K562 (cell line): ENCODE data around the gene CECR2. TPM values are rescaled to one million over a fixed set of nuclear protein-coding genes. Genes with fewer than 3 reads are reported as not detected.

Experiments used
- ATAC-seq: fragments of 200-7000 bp; cut with Tn5 transposase; 3 replicates; pipeline ENCODE4 v1.9.1; 2020; ENCODE audit warnings: moderate library complexity
- BruUV-seq: library from RNA; stranded (reverse); fragments of 400-500 nt; replicated peaks from 2 replicates; lab custom pipeline; 2021; lab: Mats Ljungman, UMichigan
- CTCF ChIA-PET: fragments of 300-600 bp; formaldehyde crosslinking; extraction: SDS; loops from one replicate; lab custom pipeline; 2021; ENCODE audit warnings: low intra/inter-chr PET ratio; lab: Yijun Ruan, JAX
- POLR2A ChIA-PET: fragments of 300-600, 350-650 bp; sonication (Branson Sonifier 250); formaldehyde crosslinking; extraction: SDS; loops from one replicate; lab custom pipeline; 2021; ENCODE audit warnings: antibody characterized with exemption, inconsistent platforms; lab: Yijun Ruan, JAX
- DNase-seq, 4 experiments: peaks; one replicate each; pipeline versions ENCODE4 v3.0.0 to v3.0.0-alpha.2; 2011 to 2018; ENCODE audit warnings: low spot score in 3 of 4, mixed read lengths in 3 of 4; ENCODE audit errors: extremely low read depth in 1 of 4
- FAIRE-seq: peaks from 2 replicates; lab custom pipeline; 2011; peaks lifted over from hg19 to GRCh38; lab: Jason Lieb, UNC
- H2AFZ ChIP-seq: 2 replicates; pipeline ENCODE4 v1.6.0; 2011; ENCODE audit warnings: low read depth, low read length, control low read depth, inconsistent platforms
- H3K27ac ChIP-seq: fragments of 200-600 bp; 3 replicates; pipeline ENCODE4 v1.8.0; 2011; ENCODE audit warnings: low read depth, mild to moderate bottlenecking, control low read depth, inconsistent platforms, low read length, moderate library complexity, mixed read lengths; ENCODE audit errors: extremely low read depth
- H3K27me3 ChIP-seq, 2 experiments: fragments of 300-600 bp in 1 of 2; 2 replicates in 1 of 2; 3 replicates in 1 of 2; pipeline versions ENCODE4 v1.6.0 to v1.8.0; 2011; ENCODE audit warnings: inconsistent platforms in 2 of 2, low read length in 2 of 2, mild to moderate bottlenecking in 1 of 2, mixed read lengths in 1 of 2, moderate library complexity in 1 of 2; ENCODE audit not compliant: control insufficient read depth in 2 of 2, insufficient read depth in 2 of 2
- H3K36me3 ChIP-seq: fragments of 300-600 bp; 3 replicates; pipeline ENCODE4 v1.8.0; 2011; ENCODE audit warnings: mild to moderate bottlenecking, low read length, inconsistent platforms; ENCODE audit not compliant: control insufficient read depth, insufficient read depth
- H3K4me1 ChIP-seq, 2 experiments: fragments of 200-600 bp in 1 of 2; replicated peaks in 1 of 2; 2 replicates in 1 of 2; 3 replicates in 1 of 2; pipeline versions ENCODE4 v1.5.1 to v1.8.0; 2011; ENCODE audit warnings: inconsistent platforms in 2 of 2, low read length in 2 of 2, mild to moderate bottlenecking in 1 of 2, mixed read lengths in 1 of 2, moderate library complexity in 1 of 2; ENCODE audit not compliant: control insufficient read depth in 2 of 2, insufficient read depth in 2 of 2
- H3K4me2 ChIP-seq: 2 replicates; pipeline ENCODE4 v1.6.1; 2011; ENCODE audit warnings: low read length, control low read depth, inconsistent platforms, mixed read lengths; ENCODE audit not compliant: insufficient read depth
- H3K4me3 ChIP-seq: fragments of 200-600 bp; sonication (generic), shearing (Covaris generic); 2 replicates; pipeline ENCODE4 v1.5.1; 2016; ENCODE audit warnings: control low read depth, inconsistent platforms
- H3K79me2 ChIP-seq: fragments of 200-600 bp; 3 replicates; pipeline ENCODE4 v1.8.0; 2011; ENCODE audit warnings: low read length, inconsistent platforms; ENCODE audit not compliant: control insufficient read depth, insufficient read depth
- H3K9ac ChIP-seq, 2 experiments: 2 replicates each; pipeline versions ENCODE4 v1.6.0 to v1.6.1; 2011; ENCODE audit warnings: low read depth in 2 of 2, low read length in 2 of 2, control low read depth in 1 of 2, inconsistent platforms in 1 of 2, mild to moderate bottlenecking in 1 of 2, mixed read lengths in 1 of 2; ENCODE audit not compliant: insufficient read depth in 1 of 2
- H3K9me1 ChIP-seq: one replicate; pipeline ENCODE4 v1.6.0; 2011; ENCODE audit warnings: inconsistent platforms, mild to moderate bottlenecking, low read length, moderate library complexity; ENCODE audit not compliant: control insufficient read depth, insufficient read depth
- H3K9me3 ChIP-seq: replicated peaks from 2 replicates; pipeline ENCODE4 v1.5.1; 2011; ENCODE audit warnings: low read depth, low read length, inconsistent platforms; ENCODE audit not compliant: control insufficient read depth, insufficient read depth
- H4K20me1 ChIP-seq: replicated peaks from 2 replicates; pipeline ENCODE4 v1.6.1; 2011; ENCODE audit warnings: low read length, inconsistent platforms, mixed read lengths; ENCODE audit not compliant: control insufficient read depth, insufficient read depth
- BRD4 ChIP-seq: fragments of 200-600 bp; sonication (generic); IDR thresholded peaks from 2 replicates; pipeline ENCODE4 v1.6.1; 2017; ENCODE audit warnings: inconsistent platforms
- EP400 ChIP-seq: fragments of 450-650 bp; IDR thresholded peaks from 2 replicates; pipeline ENCODE4 v1.6.1; 2017; ENCODE audit warnings: antibody characterized with exemption, mild to moderate bottlenecking, moderate library complexity
- FIP1L1 ChIP-seq: fragments of 200-400 bp; formaldehyde crosslinking; IDR thresholded peaks from 2 replicates; pipeline ENCODE4 v1.6.1; 2018; ENCODE audit warnings: mild to moderate bottlenecking, low read depth, low read length; ENCODE audit not compliant: poor library complexity, severe bottlenecking
- GABPB1 ChIP-seq: sonication (generic); formaldehyde crosslinking; IDR thresholded peaks from 2 replicates; pipeline ENCODE4 v1.8.0; 2022; ENCODE audit warnings: mild to moderate bottlenecking, missing genetic modification reagents
- KDM4B ChIP-seq, 2 experiments: fragments of 450-650 bp in 1 of 2; sonication (generic) in 1 of 2; IDR thresholded peaks; 2 replicates each; pipeline ENCODE4 v1.6.1; 2016 to 2017; ENCODE audit warnings: borderline replicate concordance in 2 of 2, antibody characterized with exemption in 1 of 2, low read depth in 1 of 2, mild to moderate bottlenecking in 1 of 2
- NFE2L1 ChIP-seq: fragments of 450-650 bp; IDR thresholded peaks from 2 replicates; pipeline ENCODE4 v1.6.1; 2016; ENCODE audit warnings: missing genetic modification characterization, low read depth, mild to moderate bottlenecking, missing compliant biosample characterization, moderate library complexity, borderline replicate concordance
- NFYB ChIP-seq: IDR thresholded peaks from 2 replicates; pipeline ENCODE4 v1.6.1; 2011; ENCODE audit warnings: mild to moderate bottlenecking, moderate library complexity; ENCODE audit not compliant: insufficient read length; ENCODE audit errors: extremely low read depth
- SMC3 ChIP-seq: conservative IDR thresholded peaks from 2 replicates; pipeline ENCODE4 v1.6.1; 2011; ENCODE audit warnings: low read depth, low read length, improper control_type of control experiment; ENCODE audit not compliant: insufficient read depth
- THAP12 ChIP-seq: fragments of 250-450 bp; sonication (Bioruptor Pico); IDR thresholded peaks from 2 replicates; pipeline ENCODE4 v1.9.0; 2021; ENCODE audit warnings: mild to moderate bottlenecking, inconsistent platforms
- TOE1 ChIP-seq, 2 experiments: fragments of 450-650 bp in 1 of 2; sonication (generic) in 1 of 2; formaldehyde crosslinking in 1 of 2; IDR thresholded peaks; 2 replicates each; pipeline versions ENCODE4 v1.7.1 to v1.8.0; 2016 to 2022; ENCODE audit warnings: borderline replicate concordance in 2 of 2, mild to moderate bottlenecking in 2 of 2, antibody characterized with exemption in 1 of 2, inconsistent platforms in 1 of 2, low read depth in 1 of 2, missing genetic modification reagents in 1 of 2, moderate library complexity in 1 of 2
- XRCC4 ChIP-seq: IDR thresholded peaks from one replicate; pipeline ENCODE4 v1.6.1; 2011; ENCODE audit not compliant: insufficient read depth, insufficient read length; ENCODE audit errors: extremely low read depth
- ZNF274 ChIP-seq: IDR thresholded peaks from 2 replicates; pipeline ENCODE4 v1.6.1; 2011; ENCODE audit warnings: low read depth, mild to moderate bottlenecking, low read length, moderate library complexity, borderline replicate concordance
- ZNF707 ChIP-seq: fragments of 250-450 bp; sonication (Bioruptor Pico); conservative IDR thresholded peaks from 2 replicates; pipeline ENCODE4 v1.8.0; 2022; ENCODE audit warnings: inconsistent platforms, mild to moderate bottlenecking, moderate library complexity
- ZNF75A ChIP-seq: fragments of 450-650 bp; formaldehyde crosslinking; IDR thresholded peaks from 2 replicates; pipeline ENCODE4 v1.4.0; 2020; ENCODE audit warnings: mild to moderate bottlenecking
- ZNF780A ChIP-seq: fragments of 250-450 bp; sonication (Bioruptor Pico); IDR thresholded peaks from 2 replicates; pipeline ENCODE4 v1.5.0; 2021; ENCODE audit warnings: mild to moderate bottlenecking
- WGBS: fragments of 100-300 bp; shearing (Covaris generic); methylation state at CpG from one replicate; pipeline ENCODE4 v1.1.6; 2016; ENCODE audit warnings: low coverage, mixed read lengths; ENCODE audit not compliant: insufficient coverage; ENCODE audit errors: missing lambda C conversion rate; 5-methylcytosine and 5-hydroxymethylcytosine counted together
- in situ Hi-C: fragments of 300-500 bp; cut with MboI; formaldehyde crosslinking; loops from 4 replicates; pipeline ENCODE4 v1.15.0; 2018; ENCODE audit warnings: inconsistent platforms, mixed read lengths
- intact Hi-C: fragments of 100-400 bp; cut with micrococcal nuclease; formaldehyde crosslinking; loops from 2 replicates; pipeline ENCODE4 v1.14.2; 2022
- polyA plus RNA-seq, 8 experiments: library from polyadenylated mRNA; depleted of rRNA in 4 of 8; stranded (reverse) in 5 of 8; unstranded in 3 of 8; fragments of >200 nt; fragmentation: Nextera tagmentation in 2 of 8; fragmentation: Illumina TruSeq in 1 of 8; extraction: Ambion mirVana in 2 of 8; extraction: Trizol in 1 of 8; gene quantifications; 2 replicates each; pipeline versions ENCODE4 v1.2.1 to v1.2.3, GENCODE V29; 2011 to 2014; ENCODE audit warnings: inconsistent platforms in 1 of 8, missing spikeins in 1 of 8
- total RNA-seq, 7 experiments: library from RNA; depleted of rRNA in 6 of 7; stranded (reverse); fragments of >200 nt in 6 of 7; fragmentation: Illumina TruSeq in 2 of 7; extraction: Trizol in 2 of 7; gene quantifications; 2 replicates each; pipeline versions ENCODE4 v1.2.1 to v1.2.3, GENCODE V29; 2011 to 2021; ENCODE audit warnings: low replicate concordance in 1 of 7
- TF ChIP-seq, protein P1 (sequence below): fragments of 250-450 bp; sonication (Bioruptor Pico); IDR thresholded peaks from 2 replicates; pipeline ENCODE4 v1.6.1; 2021; ENCODE audit warnings: mild to moderate bottlenecking
- TF ChIP-seq, protein P2 (sequence below): fragments of 450-650 bp; IDR thresholded peaks from 2 replicates; pipeline ENCODE4 v1.6.1; 2016; ENCODE audit warnings: missing biosample characterization, missing genetic modification characterization

The CECR2 gene
- total and polyA plus RNA-seq, 9 of the 15 experiments (the other 6 are each of a cell fraction or from before 2014, with no cell fraction given): 0.01 to 1.00 (median 0.27) TPM

- no peak overlapping the region for H3K27ac ChIP-seq
- no peaks in the 10 kb centered on the region for H3K9me3 ChIP-seq
- ATAC-seq: no peak
- under 1% methylated on average over 10 of the region's 10 CpGs for WGBS
- H3K4me2 ChIP-seq: no peak overlapping the region
- H2AFZ ChIP-seq: no peak overlapping the region
- no peaks in the 10 kb centered on the region for H3K79me2 ChIP-seq
- no TSS peak for BruUV-seq
- in situ Hi-C loops: no loop called here
- ChIA-PET POLR2A (interaction anchor here (0.6 to 0.7 kb wide), 2 partner anchors 9 to 119 kb away, joined by 3 to 4 read pairs; no protein-coding TSS in a partner anchor), CTCF (no interaction called here)
- no peaks in the 10 kb centered on the region for H3K9me1 ChIP-seq
- H3K9ac ChIP-seq: no peak overlapping the region
- H3K4me3 ChIP-seq: no peak overlapping the region
- no peaks in the 10 kb centered on the region for H3K36me3 ChIP-seq
- H3K4me1 ChIP-seq: no peaks in the 10 kb centered on the region; a peak in 1 of 5 replicates
- peaks cover 17 to 24% of the 10 kb centered on the region in 2 experiments for H3K27me3 ChIP-seq
- no peak for DNase-seq
- no peak for FAIRE-seq
- intact Hi-C loops: no loop called here
- no peaks in the 10 kb centered on the region for H4K20me1 ChIP-seq
- TF ChIP-seq SMC3: no peak
- TF ChIP-seq XRCC4: no peak
- no peak for TF ChIP-seq ZNF780A (CRISPR knock-in tag)
- no peak for TF ChIP-seq GABPB1 (CRISPR knock-in tag)
- TF ChIP-seq TOE1 (IDR thresholded peaks at IDR 0.05; ENCODE audit: borderline replicate concordance): no peak
- TF ChIP-seq TOE1 (CRISPR knock-in tag; IDR thresholded peaks at IDR 0.05; ENCODE audit: borderline replicate concordance, low read depth): no peak
- TF ChIP-seq, protein P1, sequence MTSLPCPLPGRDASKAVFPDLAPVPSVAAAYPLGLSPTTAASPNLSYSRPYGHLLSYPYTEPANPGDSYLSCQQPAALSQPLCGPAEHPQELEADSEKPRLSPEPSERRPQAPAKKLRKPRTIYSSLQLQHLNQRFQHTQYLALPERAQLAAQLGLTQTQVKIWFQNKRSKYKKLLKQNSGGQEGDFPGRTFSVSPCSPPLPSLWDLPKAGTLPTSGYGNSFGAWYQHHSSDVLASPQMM (CRISPR knock-in tag): no peak
- no peak for TF ChIP-seq NFE2L1
- TF ChIP-seq, protein P2, sequence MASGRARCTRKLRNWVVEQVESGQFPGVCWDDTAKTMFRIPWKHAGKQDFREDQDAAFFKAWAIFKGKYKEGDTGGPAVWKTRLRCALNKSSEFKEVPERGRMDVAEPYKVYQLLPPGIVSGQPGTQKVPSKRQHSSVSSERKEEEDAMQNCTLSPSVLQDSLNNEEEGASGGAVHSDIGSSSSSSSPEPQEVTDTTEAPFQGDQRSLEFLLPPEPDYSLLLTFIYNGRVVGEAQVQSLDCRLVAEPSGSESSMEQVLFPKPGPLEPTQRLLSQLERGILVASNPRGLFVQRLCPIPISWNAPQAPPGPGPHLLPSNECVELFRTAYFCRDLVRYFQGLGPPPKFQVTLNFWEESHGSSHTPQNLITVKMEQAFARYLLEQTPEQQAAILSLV (tag): no peak
- TF ChIP-seq ZNF75A: no peak
- TF ChIP-seq EP400: no peak
- no peak for TF ChIP-seq THAP12 (CRISPR knock-in tag)
- TF ChIP-seq BRD4: no peak
- no peak for TF ChIP-seq ZNF707 (CRISPR knock-in tag)
- no peak for TF ChIP-seq FIP1L1
- no peak for TF ChIP-seq ZNF274
- no peak for TF ChIP-seq NFYB
- TF ChIP-seq KDM4B (IDR thresholded peaks at IDR 0.05; ENCODE audit: borderline replicate concordance in 2 of 2, low read depth in 1 of 2): no peak
Observed at GRCh38 chr22:17349172-17349571, 20.1 kb upstream of the CECR2 start.
